GM18519 (cell line): Measurements from ENCODE around the gene ADAM19.

ENCODE experiments used
- ATAC-seq: cut with Tn5 transposase; IDR thresholded peaks from one replicate; pipeline ENCODE4 v1.9.1; 2021; ENCODE audit warnings: mild to moderate bottlenecking, moderate library complexity; ENCODE audit not compliant: unreplicated experiment, low FRiP score

The ADAM19 gene

GRCh38 chr5:157575381-157576020 is at the start of gene ADAM19:
Gene ADAM19, minus strand, starts transcription at chr5:157575775. Its CDS starts 79 bp downstream, at chr5:157575696.
- no peak for ATAC-seq

DNA sequence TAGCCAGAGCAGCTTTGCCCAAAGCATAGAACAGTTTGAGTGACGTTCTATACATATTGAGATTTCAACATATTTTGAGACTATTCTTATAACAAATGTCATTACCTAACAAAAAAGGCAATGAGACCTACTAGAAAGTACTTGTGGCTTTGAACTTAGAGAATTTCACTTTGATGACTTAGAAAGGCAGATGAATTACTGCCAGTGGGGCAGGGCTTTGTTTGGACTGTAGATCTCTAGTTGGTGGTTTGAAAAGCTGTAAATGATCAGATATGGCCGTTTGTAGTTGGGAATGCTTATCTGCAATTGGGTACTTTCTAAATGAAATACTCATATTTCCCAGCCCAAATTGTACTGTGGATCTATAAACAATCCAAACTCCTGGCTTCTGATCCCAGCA is 48.6 kb upstream of the ADAM19 start:
- ATAC-seq = no peak

DNA sequence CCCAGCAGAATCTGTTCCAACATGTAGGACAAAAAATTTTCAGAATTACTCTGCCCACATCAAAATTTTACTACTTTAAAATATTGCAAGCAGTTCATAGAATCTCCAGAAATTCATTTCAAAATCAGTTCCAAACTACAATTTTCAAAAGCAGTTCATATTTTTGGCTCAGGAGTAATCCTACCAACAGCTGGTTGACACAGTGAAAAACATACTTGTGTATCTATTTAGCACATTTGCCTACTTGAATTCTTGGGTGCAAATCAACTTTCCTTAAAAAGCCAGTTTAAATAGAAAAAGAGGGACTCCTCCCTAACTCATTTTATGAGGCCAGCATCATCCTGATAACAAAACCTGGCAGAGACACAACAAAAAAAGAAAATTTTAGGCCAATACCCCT is 45.2 kb upstream of the ADAM19 start:
- ATAC-seq = no peak

DNA sequence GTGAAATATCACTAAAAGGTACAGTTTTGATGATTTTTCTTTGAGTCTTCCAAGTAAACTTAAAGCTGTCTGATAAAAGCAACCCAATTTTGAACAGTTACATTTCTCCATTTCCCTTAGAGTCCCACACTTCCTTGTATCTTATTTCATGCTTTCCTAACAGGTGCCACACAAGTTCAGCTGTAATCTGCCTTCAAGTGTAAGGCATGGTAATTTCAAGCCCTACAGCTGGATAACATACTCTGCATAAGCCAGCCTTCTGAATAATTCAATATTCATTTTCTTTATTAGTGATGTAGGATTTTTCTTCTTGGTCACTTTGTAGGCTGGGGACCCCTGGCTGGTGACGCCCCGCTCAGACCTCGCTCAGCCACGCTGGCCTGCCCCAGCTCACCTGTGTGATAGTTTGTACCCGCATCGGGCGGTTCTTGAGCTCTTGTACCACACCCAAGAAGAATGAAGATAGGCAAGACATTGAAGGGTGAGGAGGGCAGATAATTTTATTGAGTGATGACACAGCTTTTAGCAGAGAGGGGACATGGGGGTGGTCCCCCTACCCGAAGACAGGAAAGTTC is 42.7 kb upstream of the ADAM19 start:
- no peak for ATAC-seq

DNA sequence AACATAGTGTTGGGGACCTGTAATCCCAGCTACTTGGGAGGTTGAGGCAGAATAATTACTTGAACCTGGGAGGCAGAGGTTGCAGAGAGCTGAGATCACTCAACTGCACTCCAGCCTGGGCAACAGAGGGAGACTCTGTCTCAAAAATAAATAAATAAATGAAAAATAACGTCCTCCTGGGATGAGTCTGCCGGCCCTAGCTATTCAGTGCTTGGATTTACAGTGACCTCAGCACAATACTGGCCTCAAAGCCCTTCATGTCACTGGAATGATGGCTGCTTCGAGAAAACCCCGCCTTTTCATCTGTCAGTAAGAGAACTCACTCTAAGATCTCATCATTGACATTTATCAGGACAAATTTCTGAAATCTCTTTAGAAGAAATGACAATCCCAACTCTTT is 41.2 kb upstream of the ADAM19 start:
- ATAC-seq = no peak

DNA sequence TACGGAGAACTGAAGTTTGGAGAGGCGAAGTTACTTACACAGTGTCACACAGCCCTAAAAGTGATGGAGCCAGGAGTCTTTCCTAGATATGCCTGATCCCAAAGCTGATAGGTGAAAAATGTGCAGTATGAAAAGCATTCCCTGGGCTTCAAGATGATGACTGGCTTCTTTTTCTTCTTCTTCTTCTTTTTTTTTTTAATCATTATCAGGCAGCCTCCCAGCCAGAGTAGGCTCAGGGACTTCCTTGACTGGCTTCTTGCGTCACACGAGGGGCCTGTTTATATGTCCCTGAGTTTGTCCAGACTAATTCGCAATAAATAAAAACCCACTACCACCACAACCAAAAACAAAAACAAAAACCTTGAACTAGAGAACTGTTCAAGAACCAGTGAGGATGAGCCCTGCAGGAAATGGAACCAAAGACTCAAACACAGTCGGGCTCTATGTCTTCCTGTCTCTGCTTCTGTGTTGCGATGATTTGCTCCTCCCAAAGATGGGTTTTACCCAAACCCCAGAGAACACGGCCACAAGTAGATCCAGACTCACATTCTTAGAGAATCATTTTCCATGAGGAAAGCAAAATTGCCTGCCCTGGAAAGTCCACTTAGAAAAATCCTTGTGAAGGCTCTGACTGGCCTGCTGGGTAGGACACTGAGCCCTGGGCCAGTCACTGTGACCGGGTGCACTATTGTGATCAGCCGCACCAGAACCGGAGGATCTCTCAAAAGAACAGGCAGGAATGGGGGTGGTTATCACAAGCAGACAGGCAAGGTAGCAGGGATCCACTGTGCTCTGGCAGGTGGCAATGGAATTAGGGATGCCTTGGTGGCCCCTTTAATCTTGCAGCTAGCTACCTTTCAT is 38.0 kb upstream of the ADAM19 start:
- ATAC-seq = no peak

GRCh38 chr5:157612581-157612980 is 37.0 kb upstream of the ADAM19 start:
- ATAC-seq = no peak

DNA sequence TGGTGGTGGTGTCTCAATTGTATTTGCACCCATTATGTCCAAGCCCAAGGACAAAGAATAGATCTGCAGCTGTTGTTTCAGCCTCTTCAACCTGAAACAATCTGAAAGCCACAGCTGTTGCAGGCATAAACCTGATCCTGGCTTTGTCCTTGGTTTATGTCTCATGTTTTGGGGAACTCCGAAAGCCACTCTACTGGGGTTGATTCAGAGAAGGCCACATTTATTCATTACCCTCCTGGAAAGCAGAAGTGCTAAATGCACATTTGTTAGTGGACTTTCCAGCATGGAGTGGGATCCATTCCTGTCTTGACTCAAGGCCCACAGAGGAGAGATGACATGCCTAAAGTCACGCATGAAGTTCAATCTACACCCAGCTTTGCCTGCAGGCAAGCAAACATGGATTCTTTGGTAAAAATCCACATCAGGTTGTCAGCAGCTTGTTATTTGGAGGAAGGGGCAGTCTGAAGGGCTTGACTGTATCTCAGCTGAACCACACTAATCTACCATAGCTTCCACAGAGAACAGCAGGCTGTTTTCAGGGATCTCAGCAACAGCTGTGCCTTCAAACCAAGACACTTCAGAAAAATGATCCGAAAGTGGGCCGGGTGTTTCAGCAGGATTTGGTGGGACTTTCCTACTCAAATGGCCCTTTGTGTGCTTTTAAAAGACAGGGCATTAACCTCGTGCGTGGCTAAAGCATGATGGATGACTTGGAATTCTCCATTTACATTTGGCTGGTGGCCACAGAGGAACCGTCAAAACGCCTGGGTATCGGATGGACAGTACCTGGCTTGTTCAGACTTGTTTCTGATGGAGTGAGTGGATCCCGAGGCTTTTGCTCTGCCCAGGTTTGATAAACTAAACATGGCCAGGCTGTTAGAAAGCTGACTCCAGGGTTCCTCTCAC is 36.2 kb upstream of the ADAM19 start:
- no peak for ATAC-seq

DNA sequence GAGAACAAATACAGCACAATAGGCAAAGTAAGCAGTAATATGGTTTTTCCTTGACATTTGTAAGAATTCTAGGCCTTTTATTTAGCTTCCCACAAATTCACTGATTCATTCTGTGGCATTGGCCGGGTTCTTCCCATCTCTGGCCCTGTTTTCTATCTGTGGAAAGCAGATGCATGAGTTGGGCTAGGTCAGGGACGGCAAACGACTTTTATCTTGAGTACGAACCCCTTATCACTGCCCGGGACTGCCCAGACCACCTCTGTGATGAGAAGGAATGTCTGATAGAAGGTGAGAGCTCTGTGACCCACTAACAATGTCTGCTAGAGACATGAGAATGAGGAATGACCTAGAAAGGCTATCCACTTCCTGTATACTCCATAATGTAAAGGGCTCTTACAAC is 35.4 kb upstream of the ADAM19 start:
- ATAC-seq = no peak

DNA sequence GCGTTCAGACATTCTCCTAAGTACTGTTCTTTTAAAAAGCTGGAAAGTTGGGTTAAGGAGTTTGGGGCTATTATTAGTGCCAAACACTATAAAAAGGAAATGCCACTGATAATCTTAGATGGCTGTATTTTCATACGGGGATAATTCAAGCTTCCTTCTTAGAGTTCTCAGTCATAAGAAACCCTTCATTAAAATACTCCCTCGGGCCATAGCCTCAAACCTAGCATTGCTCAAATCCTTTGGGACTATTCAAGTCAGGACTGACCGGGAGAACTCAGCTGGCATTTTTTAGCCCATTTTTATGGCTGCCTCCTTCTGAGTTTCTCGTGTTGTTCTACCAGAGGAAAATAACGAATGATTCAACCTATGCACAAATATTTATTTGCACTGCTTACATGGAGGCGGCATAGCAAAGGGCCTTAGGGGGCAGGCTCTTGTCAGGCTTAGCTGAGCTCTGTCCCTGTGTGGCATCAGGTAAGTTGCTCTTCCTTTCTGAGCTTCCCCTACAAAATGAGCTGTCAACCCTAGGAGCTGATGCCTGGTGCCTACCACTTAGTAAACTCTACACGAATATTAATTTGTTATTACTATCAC is 33.5 kb upstream of the ADAM19 start:
- ATAC-seq = no peak

- ATAC-seq = no peak
Observed at GRCh38 chr5:157607371-157608161, 32.0 kb upstream of the ADAM19 start.

- ATAC-seq = no peak
Observed at GRCh38 chr5:157606046-157606445, 30.5 kb upstream of the ADAM19 start.

GRCh38 chr5:157603333-157604190 is 28.0 kb upstream of the ADAM19 start:
- no peak for ATAC-seq

DNA sequence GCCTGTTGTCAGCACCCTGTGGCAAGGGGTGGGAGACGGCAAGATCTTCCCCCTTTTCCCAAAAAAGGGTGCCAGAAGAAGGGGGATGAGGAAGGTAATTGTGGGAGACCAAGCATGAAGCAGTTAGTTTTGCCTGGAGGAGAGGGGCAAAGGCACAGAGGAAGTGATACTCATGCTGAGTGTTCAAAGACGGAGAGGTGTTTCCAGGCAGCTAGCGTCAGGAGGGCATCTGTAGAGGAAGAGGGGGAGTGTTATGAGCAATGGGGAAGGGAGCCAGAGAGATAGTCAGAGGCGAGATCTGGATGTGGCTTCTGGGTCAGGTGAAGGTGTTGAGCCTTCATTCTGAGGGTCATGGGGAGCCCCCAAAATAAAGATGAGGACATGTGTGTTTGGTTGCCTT is 26.9 kb upstream of the ADAM19 start:
- ATAC-seq = peak; percentile 42

- no peak for ATAC-seq
Observed at GRCh38 chr5:157600252-157600651, 24.7 kb upstream of the ADAM19 start.

- no peak for ATAC-seq
Observed at GRCh38 chr5:157599565-157599964, 24.0 kb upstream of the ADAM19 start.

GRCh38 chr5:157598350-157598936 is 22.9 kb upstream of the ADAM19 start:
- ATAC-seq = peak; percentile 26

- ATAC-seq = no peak
Observed at GRCh38 chr5:157597277-157597676, 21.7 kb upstream of the ADAM19 start.
